ENCODE data around the gene SFT2D2.

The SFT2D2 gene

DNA sequence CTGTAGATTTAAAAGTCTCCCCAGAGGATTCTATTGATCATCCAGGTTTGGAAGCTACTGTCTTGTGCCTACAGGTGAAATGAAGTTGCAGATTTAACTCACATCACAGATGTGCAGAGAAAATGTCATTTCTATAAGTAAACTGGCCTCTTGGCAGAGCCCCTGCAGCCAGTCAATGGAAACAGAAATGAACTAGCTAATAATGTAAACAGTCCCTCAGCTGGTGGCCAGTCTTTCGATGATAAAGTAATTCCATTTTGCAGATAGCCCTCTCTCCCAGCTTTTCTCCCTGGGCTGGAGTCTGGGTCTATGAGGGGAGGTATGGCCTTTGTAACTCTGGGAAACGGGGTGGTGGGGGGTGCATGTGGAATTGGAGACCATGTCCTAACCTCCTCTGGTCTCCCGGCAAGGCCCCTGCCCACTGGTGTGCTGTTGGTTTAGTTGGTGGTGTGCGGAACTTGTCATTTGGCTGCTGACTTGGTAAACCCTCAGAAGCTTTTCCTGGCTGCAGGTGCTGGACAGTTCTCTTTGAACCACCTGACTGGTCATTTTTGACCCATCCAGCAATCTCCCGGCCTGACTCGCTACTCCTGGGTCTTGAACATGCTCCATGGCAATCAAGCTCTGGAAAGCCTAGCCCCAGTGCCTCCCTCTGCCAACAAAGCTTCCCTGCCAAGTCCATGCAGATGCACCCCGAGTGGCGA lies 69.8 kb downstream of the SFT2D2 start:
- WGBS, 2 donors (ENCODE audit: extremely low coverage in 2 of 2, insufficient read length in 2 of 2, insufficient replicate concordance in 1 of 2): no CpG with 5 or more reads among the region's 8 CpGs
- H3K18ac ChIP-seq (ENCODE audit: low read length): no peak overlapping the region
- no peak overlapping the region for H2BK12ac ChIP-seq (ENCODE audit: low read length)
- H2AFZ ChIP-seq (ENCODE audit: low read length): no peak overlapping the region
- H3K23ac ChIP-seq (ENCODE audit: low read depth, low read length, poor library complexity): no peak overlapping the region
- no peak overlapping the region for H3K9ac ChIP-seq (ENCODE audit: low read depth, low read length, poor library complexity)
- no peak overlapping the region for H2BK5ac ChIP-seq (ENCODE audit: low read length)
- H3K4ac ChIP-seq (ENCODE audit: low read length): no peak overlapping the region
- no peak overlapping the region for H2BK120ac ChIP-seq (ENCODE audit: low read depth, low read length)
- no peaks in the 10 kb centered on the region for H3K4me1 ChIP-seq (ENCODE audit: control insufficient read depth in 2 of 2, insufficient read depth in 1 of 2, low read depth in 1 of 2, low read length in 2 of 2)
- H3K27ac ChIP-seq (replicated peaks; ENCODE audit: low read length): no peak overlapping the region
- DNase-seq (ENCODE audit: low spot score): no peak
- no peak overlapping the region for H2AK5ac ChIP-seq (ENCODE audit: low read depth, low read length)
- H3K4me2 ChIP-seq (ENCODE audit: insufficient read depth, low read length, poor library complexity, severe bottlenecking): no peak overlapping the region
- H4K91ac ChIP-seq (ENCODE audit: low read depth, low read length, poor library complexity): no peak overlapping the region
- no peaks in the 10 kb centered on the region for H3K79me1 ChIP-seq (ENCODE audit: low read depth, low read length)
- H3K4me3 ChIP-seq (ENCODE audit: low read length in 2 of 2): no peak overlapping the region
- H3K9me3 ChIP-seq (replicated peaks in 1 of 2; ENCODE audit: control insufficient read depth in 2 of 2, insufficient read depth in 1 of 2, low read depth in 1 of 2, low read length in 2 of 2): no peaks in the 10 kb centered on the region
- H4K8ac ChIP-seq (ENCODE audit: low read depth, low read length): no peak overlapping the region
- no peaks in the 10 kb centered on the region for H3K36me3 ChIP-seq (replicated peaks in 1 of 2; ENCODE audit: control insufficient read depth in 2 of 2, insufficient read depth in 2 of 2, low read length in 2 of 2)
- H3K14ac ChIP-seq (ENCODE audit: low read length): no peak overlapping the region
- H3K27me3 ChIP-seq (ENCODE audit: control insufficient read depth in 3 of 3, insufficient read depth in 3 of 3, low read depth in 1 of 3, low read length in 3 of 3): no peaks in the 10 kb centered on the region
- no peak overlapping the region for H2BK15ac ChIP-seq (ENCODE audit: low read length)

DNA sequence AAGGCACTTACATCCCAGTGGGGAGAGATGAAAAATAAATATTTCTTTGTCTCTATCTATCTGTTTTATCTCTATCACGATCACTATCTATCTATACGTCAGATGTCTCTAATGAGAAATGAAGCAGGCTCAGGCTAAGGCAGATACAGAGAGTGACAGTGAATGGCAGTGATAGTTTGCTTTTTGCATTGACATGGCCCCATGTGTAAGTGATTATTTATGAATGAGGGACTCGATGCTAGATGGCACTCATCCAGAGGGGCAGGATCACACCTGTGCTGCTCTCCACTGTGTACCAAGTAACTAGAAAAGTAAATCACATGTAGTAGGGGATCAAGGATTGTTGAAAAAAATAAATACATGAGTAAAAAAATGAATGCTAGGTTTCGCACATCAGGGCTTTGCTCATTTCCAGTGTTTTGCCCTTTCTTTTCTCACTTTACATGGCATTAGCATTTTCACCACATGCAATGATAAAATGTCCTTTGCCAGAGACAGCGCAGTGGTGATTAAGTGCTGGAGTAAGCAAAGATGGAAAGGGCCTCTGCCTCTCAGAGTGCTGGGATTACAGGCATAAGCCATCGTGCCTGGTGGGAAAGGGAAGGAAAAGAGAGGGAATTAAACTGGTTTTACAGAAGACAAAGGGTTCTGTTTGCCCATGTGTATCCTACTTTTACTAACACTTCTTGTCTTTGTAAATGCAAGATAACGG lies 71.4 kb downstream of the SFT2D2 start:
- no peak overlapping the region for H3K9ac ChIP-seq (ENCODE audit: low read depth, low read length, poor library complexity)
- no peak overlapping the region for H3K27ac ChIP-seq (replicated peaks; ENCODE audit: low read length)
- no peak overlapping the region for H2BK120ac ChIP-seq (ENCODE audit: low read depth, low read length)
- H3K18ac ChIP-seq (ENCODE audit: low read length): no peak overlapping the region
- no peak overlapping the region for H3K4ac ChIP-seq (ENCODE audit: low read length)
- H2BK12ac ChIP-seq (ENCODE audit: low read length): no peak overlapping the region
- no CpG with 5 or more reads among the region's 7 CpGs for WGBS, 2 donors (ENCODE audit: extremely low coverage in 2 of 2, insufficient read length in 2 of 2, insufficient replicate concordance in 1 of 2)
- H2AK5ac ChIP-seq (ENCODE audit: low read depth, low read length): no peak overlapping the region
- H3K79me1 ChIP-seq (ENCODE audit: low read depth, low read length): no peaks in the 10 kb centered on the region
- peaks cover 0 to 2% of the 10 kb centered on the region in 2 donors for H3K4me1 ChIP-seq (ENCODE audit: control insufficient read depth in 2 of 2, insufficient read depth in 1 of 2, low read depth in 1 of 2, low read length in 2 of 2)
- no peaks in the 10 kb centered on the region for H3K36me3 ChIP-seq (replicated peaks in 1 of 2; ENCODE audit: control insufficient read depth in 2 of 2, insufficient read depth in 2 of 2, low read length in 2 of 2)
- H2AFZ ChIP-seq (ENCODE audit: low read length): no peak overlapping the region
- H4K91ac ChIP-seq (ENCODE audit: low read depth, low read length, poor library complexity): no peak overlapping the region
- no peak for DNase-seq (ENCODE audit: low spot score)
- no peak overlapping the region for H4K8ac ChIP-seq (ENCODE audit: low read depth, low read length)
- H2BK5ac ChIP-seq (ENCODE audit: low read length): no peak overlapping the region
- no peaks in the 10 kb centered on the region for H3K27me3 ChIP-seq (ENCODE audit: control insufficient read depth in 3 of 3, insufficient read depth in 3 of 3, low read depth in 1 of 3, low read length in 3 of 3)
- H3K9me3 ChIP-seq (replicated peaks in 1 of 2; ENCODE audit: control insufficient read depth in 2 of 2, insufficient read depth in 1 of 2, low read depth in 1 of 2, low read length in 2 of 2): no peaks in the 10 kb centered on the region
- H2BK15ac ChIP-seq (ENCODE audit: low read length): no peak overlapping the region
- H3K23ac ChIP-seq (ENCODE audit: low read depth, low read length, poor library complexity): no peak overlapping the region
- no peak overlapping the region for H3K4me2 ChIP-seq (ENCODE audit: insufficient read depth, low read length, poor library complexity, severe bottlenecking)
- no peak overlapping the region for H3K14ac ChIP-seq (ENCODE audit: low read length)
- H3K4me3 ChIP-seq (ENCODE audit: low read length in 2 of 2): no peak overlapping the region

DNA sequence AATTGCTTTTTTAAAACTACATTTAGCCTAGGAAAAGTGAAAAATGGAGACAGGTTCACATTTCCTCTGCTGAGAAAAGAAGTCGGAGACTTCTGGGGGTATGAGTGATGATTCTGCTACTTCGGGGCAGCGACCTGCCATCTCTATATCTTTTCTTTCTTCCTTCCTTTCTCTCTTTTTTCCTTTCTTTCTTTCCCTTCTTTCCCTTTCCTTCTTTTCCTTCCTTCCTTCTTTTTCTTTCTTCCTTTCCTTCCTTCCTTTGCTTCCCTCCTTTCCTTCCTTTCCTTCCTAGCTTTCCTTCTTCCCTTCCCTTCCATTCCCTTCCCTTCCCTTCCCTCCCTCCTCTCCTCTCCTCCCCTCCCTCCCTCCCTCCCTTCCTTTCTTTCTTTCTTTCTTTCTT lies 72.6 kb downstream of the SFT2D2 start:
- no peak overlapping the region for H3K4me2 ChIP-seq (ENCODE audit: insufficient read depth, low read length, poor library complexity, severe bottlenecking)
- no peaks in the 10 kb centered on the region for H3K27me3 ChIP-seq (ENCODE audit: control insufficient read depth in 3 of 3, insufficient read depth in 3 of 3, low read depth in 1 of 3, low read length in 3 of 3)
- WGBS, 2 donors (ENCODE audit: extremely low coverage in 2 of 2, insufficient read length in 2 of 2, insufficient replicate concordance in 1 of 2): no CpG with 5 or more reads among the region's 3 CpGs
- H2BK15ac ChIP-seq (ENCODE audit: low read length): no peak overlapping the region
- no peak overlapping the region for H2AK5ac ChIP-seq (ENCODE audit: low read depth, low read length)
- H3K23ac ChIP-seq (ENCODE audit: low read depth, low read length, poor library complexity): no peak overlapping the region
- no peak overlapping the region for H2AFZ ChIP-seq (ENCODE audit: low read length)
- H3K4ac ChIP-seq (ENCODE audit: low read length): no peak overlapping the region
- H2BK5ac ChIP-seq (ENCODE audit: low read length): no peak overlapping the region
- no peak overlapping the region for H3K9ac ChIP-seq (ENCODE audit: low read depth, low read length, poor library complexity)
- no peak overlapping the region for H3K14ac ChIP-seq (ENCODE audit: low read length)
- DNase-seq (ENCODE audit: low spot score): no peak
- H3K18ac ChIP-seq (ENCODE audit: low read length): no peak overlapping the region
- H3K36me3 ChIP-seq (replicated peaks in 1 of 2; ENCODE audit: control insufficient read depth in 2 of 2, insufficient read depth in 2 of 2, low read length in 2 of 2): no peaks in the 10 kb centered on the region
- H4K91ac ChIP-seq (ENCODE audit: low read depth, low read length, poor library complexity): no peak overlapping the region
- no peak overlapping the region for H3K27ac ChIP-seq (replicated peaks; ENCODE audit: low read length)
- peaks cover 0 to 2% of the 10 kb centered on the region in 2 donors for H3K4me1 ChIP-seq (ENCODE audit: control insufficient read depth in 2 of 2, insufficient read depth in 1 of 2, low read depth in 1 of 2, low read length in 2 of 2)
- H2BK120ac ChIP-seq (ENCODE audit: low read depth, low read length): no peak overlapping the region
- H2BK12ac ChIP-seq (ENCODE audit: low read length): no peak overlapping the region
- no peak overlapping the region for H3K4me3 ChIP-seq (ENCODE audit: low read length in 2 of 2)
- H3K79me1 ChIP-seq (ENCODE audit: low read depth, low read length): no peaks in the 10 kb centered on the region
- no peaks in the 10 kb centered on the region for H3K9me3 ChIP-seq (replicated peaks in 1 of 2; ENCODE audit: control insufficient read depth in 2 of 2, insufficient read depth in 1 of 2, low read depth in 1 of 2, low read length in 2 of 2)
- H4K8ac ChIP-seq (ENCODE audit: low read depth, low read length): no peak overlapping the region

DNA sequence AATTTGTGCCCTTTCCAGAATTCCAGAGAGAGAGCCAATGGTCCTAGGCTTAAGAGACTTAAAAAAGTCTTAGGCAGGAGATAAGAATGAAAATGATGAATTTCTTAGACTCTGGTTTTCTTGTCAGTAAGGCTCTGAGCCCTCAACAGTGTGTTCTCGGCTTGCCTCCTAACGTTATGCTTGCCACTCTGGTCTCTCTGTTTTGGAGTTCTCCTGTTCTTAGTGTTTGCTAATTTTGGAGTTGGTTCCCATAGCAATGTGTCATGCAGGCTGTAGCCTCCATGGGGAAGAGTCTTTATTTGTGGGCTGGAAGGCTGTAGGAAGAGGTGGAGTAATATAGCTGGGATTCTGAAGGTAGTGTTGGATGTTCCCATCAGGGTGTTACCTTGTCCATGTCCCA lies 74.8 kb downstream of the SFT2D2 start:
- no peak overlapping the region for H3K4me3 ChIP-seq (ENCODE audit: low read length in 2 of 2)
- no peak overlapping the region for H4K8ac ChIP-seq (ENCODE audit: low read depth, low read length)
- no peak overlapping the region for H3K9ac ChIP-seq (ENCODE audit: low read depth, low read length, poor library complexity)
- no peak overlapping the region for H2BK12ac ChIP-seq (ENCODE audit: low read length)
- no peak overlapping the region for H4K91ac ChIP-seq (ENCODE audit: low read depth, low read length, poor library complexity)
- no peaks in the 10 kb centered on the region for H3K36me3 ChIP-seq (replicated peaks in 1 of 2; ENCODE audit: control insufficient read depth in 2 of 2, insufficient read depth in 2 of 2, low read length in 2 of 2)
- no peak overlapping the region for H3K18ac ChIP-seq (ENCODE audit: low read length)
- H3K4me2 ChIP-seq (ENCODE audit: insufficient read depth, low read length, poor library complexity, severe bottlenecking): no peak overlapping the region
- no peak overlapping the region for H3K27ac ChIP-seq (replicated peaks; ENCODE audit: low read length)
- no peak overlapping the region for H2BK5ac ChIP-seq (ENCODE audit: low read length)
- no peak overlapping the region for H3K23ac ChIP-seq (ENCODE audit: low read depth, low read length, poor library complexity)
- H3K9me3 ChIP-seq (replicated peaks in 1 of 2; ENCODE audit: control insufficient read depth in 2 of 2, insufficient read depth in 1 of 2, low read depth in 1 of 2, low read length in 2 of 2): no peaks in the 10 kb centered on the region
- H2BK15ac ChIP-seq (ENCODE audit: low read length): no peak overlapping the region
- WGBS, 2 donors (ENCODE audit: extremely low coverage in 2 of 2, insufficient read length in 2 of 2, insufficient replicate concordance in 1 of 2): no CpG with 5 or more reads among the region's 2 CpGs
- H2BK120ac ChIP-seq (ENCODE audit: low read depth, low read length): no peak overlapping the region
- H2AK5ac ChIP-seq (ENCODE audit: low read depth, low read length): no peak overlapping the region
- H3K27me3 ChIP-seq (ENCODE audit: control insufficient read depth in 3 of 3, insufficient read depth in 3 of 3, low read depth in 1 of 3, low read length in 3 of 3): no peaks in the 10 kb centered on the region
- H3K79me1 ChIP-seq (ENCODE audit: low read depth, low read length): no peaks in the 10 kb centered on the region
- H3K4me1 ChIP-seq (ENCODE audit: control insufficient read depth in 2 of 2, insufficient read depth in 1 of 2, low read depth in 1 of 2, low read length in 2 of 2): peaks cover 0 to 2% of the 10 kb centered on the region in 2 donors
- DNase-seq (ENCODE audit: low spot score): no peak
- no peak overlapping the region for H3K14ac ChIP-seq (ENCODE audit: low read length)
- H3K4ac ChIP-seq (ENCODE audit: low read length): no peak overlapping the region
- H2AFZ ChIP-seq (ENCODE audit: low read length): no peak overlapping the region
